Measurements from ENCODE around the gene CD9. TPM values are rescaled to one million over a fixed set of nuclear protein-coding genes. Genes with fewer than 3 reads are reported as not detected.

CD9 gene
- total and polyA plus RNA-seq, 2 of the 8 experiments (the other 6 are each of a cell fraction or from before 2014, with no cell fraction given): 168 to 319 TPM

DNA sequence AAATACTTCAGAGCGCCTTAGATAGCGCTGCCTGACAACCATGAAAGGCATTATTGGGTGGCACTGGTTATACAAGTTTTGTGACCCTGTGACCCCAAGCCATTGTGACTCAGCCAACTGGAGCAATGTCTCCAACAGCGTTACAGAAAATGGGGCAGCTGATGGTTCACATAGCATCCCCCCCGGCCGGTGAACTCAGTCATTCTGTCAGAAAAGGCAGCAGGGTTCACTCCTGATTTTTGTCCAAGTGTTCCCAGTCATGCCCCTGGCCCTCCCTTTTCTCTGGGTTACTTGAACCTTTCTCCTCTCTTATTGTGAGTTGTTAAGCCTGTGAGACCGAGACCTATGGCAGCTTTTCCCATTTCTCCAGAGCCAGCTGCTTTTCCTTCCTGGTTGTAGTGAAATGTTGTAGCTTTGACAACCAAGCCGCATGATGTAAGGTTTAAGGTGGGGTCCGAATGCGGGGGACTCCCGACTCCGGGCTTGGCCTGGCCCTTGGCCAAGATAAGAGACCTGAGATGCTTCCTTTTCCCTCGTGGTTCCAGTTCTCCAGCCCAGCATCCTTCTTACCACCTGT lies 22.0 kb downstream of the CD9 start:
- no peak overlapping the region for H3K23ac ChIP-seq (ENCODE audit: insufficient read length)
- peaks cover 9 to 25% (median 17%) of the 10 kb centered on the region in 4 experiments for H3K36me3 ChIP-seq (ENCODE audit: control insufficient read depth in 2 of 4, insufficient read depth in 4 of 4, low read length in 3 of 4)
- no peak overlapping the region for H4K5ac ChIP-seq (ENCODE audit: insufficient read length, low read depth, low read length)
- H4K20me1 ChIP-seq (replicated peaks in 1 of 2; ENCODE audit: control insufficient read depth in 1 of 2, insufficient read depth in 2 of 2, low read length in 2 of 2): peaks cover 0 to 17% of the 10 kb centered on the region in 2 experiments
- no peak overlapping the region for H3K4me2 ChIP-seq (ENCODE audit: insufficient read depth in 1 of 2, low read depth in 2 of 2, low read length in 2 of 2)
- TF ChIP-seq, protein P1, sequence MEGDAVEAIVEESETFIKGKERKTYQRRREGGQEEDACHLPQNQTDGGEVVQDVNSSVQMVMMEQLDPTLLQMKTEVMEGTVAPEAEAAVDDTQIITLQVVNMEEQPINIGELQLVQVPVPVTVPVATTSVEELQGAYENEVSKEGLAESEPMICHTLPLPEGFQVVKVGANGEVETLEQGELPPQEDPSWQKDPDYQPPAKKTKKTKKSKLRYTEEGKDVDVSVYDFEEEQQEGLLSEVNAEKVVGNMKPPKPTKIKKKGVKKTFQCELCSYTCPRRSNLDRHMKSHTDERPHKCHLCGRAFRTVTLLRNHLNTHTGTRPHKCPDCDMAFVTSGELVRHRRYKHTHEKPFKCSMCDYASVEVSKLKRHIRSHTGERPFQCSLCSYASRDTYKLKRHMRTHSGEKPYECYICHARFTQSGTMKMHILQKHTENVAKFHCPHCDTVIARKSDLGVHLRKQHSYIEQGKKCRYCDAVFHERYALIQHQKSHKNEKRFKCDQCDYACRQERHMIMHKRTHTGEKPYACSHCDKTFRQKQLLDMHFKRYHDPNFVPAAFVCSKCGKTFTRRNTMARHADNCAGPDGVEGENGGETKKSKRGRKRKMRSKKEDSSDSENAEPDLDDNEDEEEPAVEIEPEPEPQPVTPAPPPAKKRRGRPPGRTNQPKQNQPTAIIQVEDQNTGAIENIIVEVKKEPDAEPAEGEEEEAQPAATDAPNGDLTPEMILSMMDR (IDR thresholded peaks at IDR 0.05; ENCODE audit: control extremely low read depth in 1 of 3, insufficient read depth in 1 of 3, low read depth in 1 of 3, low read length in 3 of 3): no peak
- TF ChIP-seq BACH1 (IDR thresholded peaks at IDR 0.05; ENCODE audit: low read length): no peak
- no peak for TF ChIP-seq BRCA1 (IDR thresholded peaks at IDR 0.05; ENCODE audit: low read depth, low read length)
- no peak for TF ChIP-seq SIRT6 (IDR thresholded peaks at IDR 0.05; ENCODE audit: low read length)
- TF ChIP-seq TCF12 (IDR thresholded peaks at IDR 0.05; ENCODE audit: low read depth, low read length): no peak
- no peak for TF ChIP-seq CHD2 (IDR thresholded peaks at IDR 0.05; ENCODE audit: low read length)
- H3K4me3 ChIP-seq (ENCODE audit: extremely low read depth in 1 of 4, insufficient read depth in 2 of 4, low read depth in 3 of 4, low read length in 4 of 4): no peak overlapping the region
- no peaks in the 10 kb centered on the region; a peak in 1 of 7 replicates for H3K27me3 ChIP-seq (replicated peaks in 1 of 4; ENCODE audit: control insufficient read depth in 3 of 4, extremely low read depth in 1 of 4, insufficient read depth in 3 of 4, low read length in 3 of 4)
- H2BK120ac ChIP-seq (replicated peaks; ENCODE audit: low read depth, low read length): no peak overlapping the region
- no peak for DNase-seq (ENCODE audit: low read depth in 1 of 2, low spot score in 2 of 2)
- H2BK5ac ChIP-seq (ENCODE audit: low read depth, low read length): no peak overlapping the region
- no peak overlapping the region for H3K9ac ChIP-seq (replicated peaks in 1 of 4; ENCODE audit: extremely low read depth in 1 of 4, low read depth in 3 of 4, low read length in 3 of 4)
- no peak overlapping the region for H4K91ac ChIP-seq (replicated peaks; ENCODE audit: insufficient read length, low read length)
- no peak overlapping the region for H2BK20ac ChIP-seq (ENCODE audit: low read length)
- H3K9me3 ChIP-seq (ENCODE audit: insufficient read depth in 2 of 2, low read depth in 1 of 2, low read length in 1 of 2): no peaks in the 10 kb centered on the region
- WGBS, 2 experiments (ENCODE audit: extremely low coverage in 1 of 2, insufficient coverage in 1 of 2, insufficient read length in 1 of 2, insufficient replicate concordance in 2 of 2, low coverage in 1 of 2, low lambda C conversion rate in 2 of 2, missing lambda C conversion rate in 1 of 2): 90% methylated on average over 12 of the region's 12 CpGs; no CpG with 5 or more reads in 1 of the 2 experiments
- no peak overlapping the region for H3K27ac ChIP-seq (ENCODE audit: low read depth, low read length)
- H3K14ac ChIP-seq (ENCODE audit: insufficient read length): no peak overlapping the region
- no peak overlapping the region for H2BK15ac ChIP-seq (ENCODE audit: low read length)
- no peak for FAIRE-seq
- no peak overlapping the region for H3K4ac ChIP-seq (replicated peaks; ENCODE audit: insufficient read length, low read depth, low read length)
- no peak overlapping the region for H4K8ac ChIP-seq (ENCODE audit: extremely low read depth, insufficient read depth, low read length)
- H3K56ac ChIP-seq (replicated peaks; ENCODE audit: insufficient read length, low read depth, low read length): no peak overlapping the region
- peaks cover 20% of the 10 kb centered on the region for H3K79me1 ChIP-seq (ENCODE audit: low read depth, low read length)
- H2BK12ac ChIP-seq (ENCODE audit: low read depth, low read length): no peak overlapping the region; the same call in 1 of the 2 replicates
- CTCF ChIA-PET (ENCODE audit: partially characterized antibody): interaction anchor here (1.1 to 15.1 kb wide), 5 partner anchors 9 to 63 kb away, joined by 3 to 130 read pairs (median 6); partner anchors contain the start of gene CD9
- 0 out of 2 replicates have a peak, but pooled peaks cover 2% of the 10 kb centered on the region for H3K23me2 ChIP-seq (ENCODE audit: low read depth, low read length)
- POLR2A ChIA-PET (ENCODE audit: partially characterized antibody): interaction anchor here (1.8 to 3.5 kb wide), 4 partner anchors 8 to 22 kb away, joined by 8 to 17 read pairs (median 10); partner anchors contain the start of gene CD9
- H3K79me2 ChIP-seq (ENCODE audit: control insufficient read depth in 1 of 2, insufficient read depth in 2 of 2, low read length in 2 of 2): peaks cover 0 to 74% of the 10 kb centered on the region in 2 experiments; a peak in 3 of 4 replicates
- H2AFZ ChIP-seq (ENCODE audit: low read length): no peak overlapping the region
- peaks cover 3 to 11% (median 7%) of the 10 kb centered on the region in 4 experiments for H3K4me1 ChIP-seq (replicated peaks in 1 of 4; ENCODE audit: control insufficient read depth in 3 of 4, insufficient read depth in 4 of 4, low read length in 3 of 4)
- H3K18ac ChIP-seq (ENCODE audit: extremely low read depth, low read length): no peak overlapping the region
- H2AK5ac ChIP-seq (ENCODE audit: low read depth, low read length): no peak overlapping the region; the same call in 1 of the 2 replicates

All from H1 (cell line).